Daoy (cell line): ENCODE data around the gene TMEM237. TPM values are rescaled to one million over a fixed set of nuclear protein-coding genes. Genes with fewer than 3 reads are reported as not detected.

Experiments used
- total RNA-seq: library from RNA; depleted of rRNA; stranded (reverse); fragments of >200 nt; shearing (Covaris generic); gene quantifications from 2 replicates; pipeline ENCODE4 v1.2.3, GENCODE V29; 2014; rRNA removed

The TMEM237 gene
- total RNA-seq, 1 experiment from 2014 or later, result 144 TPM

Other genes with a start within 250 kb of the TMEM237 start
- gene TRAK2, start 192.0 kb downstream of the TMEM237 start, total RNA-seq, result 14.2 and 17.6 TPM in 2 replicates
- 14.1 and 62.7 TPM in 2 replicates for gene STRADB, start 191.8 kb downstream of the TMEM237 start, total RNA-seq
- gene MPP4, start 55.1 kb upstream of the TMEM237 start, total RNA-seq, result 7.8 and 9.3 TPM in 2 replicates
- gene ALS2, start 137.4 kb upstream of the TMEM237 start, total RNA-seq, result 25.2 and 27.5 TPM in 2 replicates
- 7.3 and 14.9 TPM in 2 replicates for gene CDK15, start 163.0 kb upstream of the TMEM237 start, total RNA-seq